HL-60/S4 treated with retinoic acid at 250 ng/mL for 4 days and 3 days (cell line): ENCODE measurements around the gene SERPINC1.
"Not testable (repeated sequence)": the region's sequence is repeated elsewhere in the genome, so short reads cannot be mapped to it uniquely, and the experiment has no call there.

Experiments
- in situ Hi-C: fragments of 300-500 bp; cut with MboI; formaldehyde crosslinking; loops from 2 replicates; pipeline ENCODE4 v1.7.0; 2022; ENCODE audit warnings: low sequenced_read_pairs

The SERPINC1 gene

DNA sequence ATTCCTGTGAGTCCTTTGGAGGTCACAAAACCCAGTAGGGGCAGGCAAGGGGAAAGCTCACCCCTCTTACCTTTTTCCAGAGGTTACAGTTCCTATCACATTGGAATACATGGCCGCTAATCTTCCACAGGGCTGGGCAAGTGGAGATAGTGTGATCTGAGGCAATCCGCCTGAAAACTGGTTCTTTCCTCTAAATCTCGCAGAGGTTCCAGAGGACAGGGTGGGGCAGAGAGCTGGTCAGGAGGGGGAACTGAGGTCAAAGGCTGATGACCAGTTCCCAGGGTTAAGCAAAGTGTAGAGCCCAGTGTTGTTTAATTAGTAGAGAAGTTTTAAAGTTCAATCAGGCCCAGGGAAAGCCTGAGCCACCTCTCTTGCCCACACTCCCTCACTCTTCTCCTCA lies at the start of gene SERPINC1:
TSS of gene SERPINC1 (minus strand) at position 179 of the 400 bp plus-strand sequence. CDS start at position 111, 68 bp downstream.
- in situ Hi-C loops, result no loop called here

GRCh38 chr1:173965896-173966295 lies 48.8 kb upstream of the SERPINC1 start:
- in situ Hi-C loops, result not testable (repeated sequence)

DNA sequence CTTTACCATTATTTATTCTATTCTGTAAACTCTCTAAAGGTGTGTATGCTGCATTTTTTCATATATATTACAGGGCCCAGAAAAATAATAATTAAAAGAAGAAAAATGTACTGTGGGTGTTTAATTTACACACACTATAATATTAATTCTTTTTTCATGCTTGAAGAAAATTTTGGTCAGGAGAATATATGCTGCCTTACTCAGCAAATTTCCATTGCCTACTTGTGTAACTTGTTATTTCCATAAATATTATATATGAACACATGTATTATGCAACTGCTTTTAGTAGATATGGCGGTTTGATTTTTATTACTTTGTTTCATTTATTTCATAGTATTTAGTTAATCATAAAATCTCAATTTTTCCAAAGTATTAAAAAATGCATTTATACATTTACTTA lies 46.4 kb upstream of the SERPINC1 start:
- in situ Hi-C loops, result no loop called here

GRCh38 chr1:173960625-173961024 lies 43.5 kb upstream of the SERPINC1 start:
- in situ Hi-C loops, result no loop called here

GRCh38 chr1:173954179-173954578 lies 37.1 kb upstream of the SERPINC1 start:
- in situ Hi-C loops, result no loop called here

DNA sequence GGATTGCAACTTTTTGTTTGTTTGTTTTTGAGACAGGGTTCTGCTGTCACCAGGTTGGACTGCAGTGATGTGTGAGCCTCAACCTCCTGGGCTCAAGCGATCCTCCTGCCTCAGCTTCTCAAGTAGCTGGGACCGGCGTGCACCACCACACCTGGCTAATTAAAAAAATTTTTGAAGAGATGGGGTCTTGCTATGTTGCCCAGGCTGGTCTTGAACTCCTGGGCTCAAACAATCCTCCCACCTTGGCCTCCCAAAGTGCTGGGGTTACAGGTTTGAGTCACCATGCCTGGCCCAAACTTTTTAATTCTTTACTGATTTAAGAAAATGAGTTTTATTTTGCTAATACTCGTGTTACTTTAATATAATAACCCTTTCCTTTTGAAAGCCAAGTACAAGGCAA lies 31.5 kb upstream of the SERPINC1 start:
- in situ Hi-C loops, result no loop called here

- in situ Hi-C loops, result no loop called here
Observed at GRCh38 chr1:173946380-173946921, 29.3 kb upstream of the SERPINC1 start.

DNA sequence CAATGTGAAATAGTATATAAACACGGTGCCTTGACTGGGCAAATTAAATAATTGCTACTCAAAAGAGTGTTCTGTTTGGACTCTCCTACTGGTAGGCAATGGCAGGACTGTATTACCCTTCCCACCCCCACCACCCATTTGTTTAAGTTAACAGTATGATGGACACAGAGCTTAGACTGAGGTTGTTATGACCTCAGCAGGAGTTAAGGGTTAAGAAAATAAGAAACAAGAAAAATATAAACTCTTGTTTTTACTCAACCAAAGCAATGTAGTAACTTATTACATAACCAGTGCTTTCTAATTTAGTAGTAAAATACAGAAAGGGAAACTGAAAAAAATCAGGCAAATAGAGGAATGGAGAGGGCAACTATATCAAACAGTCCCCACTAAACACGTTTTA lies 19.9 kb upstream of the SERPINC1 start:
- in situ Hi-C loops, result no loop called here

GRCh38 chr1:173934440-173934839 lies 17.3 kb upstream of the SERPINC1 start:
- in situ Hi-C loops, result no loop called here

- in situ Hi-C loops, result not testable (repeated sequence)
Observed at GRCh38 chr1:173930541-173930940, 13.4 kb upstream of the SERPINC1 start.

GRCh38 chr1:173925306-173926242 lies 8.4 kb upstream of the SERPINC1 start:
- in situ Hi-C loops, result no loop called here

DNA sequence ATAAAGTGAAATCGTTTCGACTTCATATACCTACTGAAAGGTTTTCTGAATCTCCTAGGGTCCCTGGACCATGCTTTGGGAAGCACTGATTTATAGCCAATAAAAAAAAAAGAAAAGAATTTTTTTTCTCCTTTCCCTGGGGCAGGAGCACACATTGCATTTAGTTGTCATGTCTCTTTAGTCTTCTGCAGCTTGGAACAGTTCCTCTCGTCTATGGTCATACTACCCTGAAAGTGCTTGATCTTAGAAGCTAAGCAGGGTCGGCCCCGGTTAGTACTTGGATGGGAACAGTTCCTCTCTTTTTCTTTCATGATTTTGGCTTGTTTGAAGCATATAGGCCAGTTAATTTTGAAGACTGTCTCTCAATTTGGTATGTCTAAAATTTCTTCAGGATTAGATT lies 3.7 kb upstream of the SERPINC1 start:
- in situ Hi-C loops, result no loop called here

GRCh38 chr1:173917635-173918493 lies 737 bp upstream of the SERPINC1 start:
- in situ Hi-C loops, result no loop called here

GRCh38 chr1:173916667-173917066 lies 460 bp downstream of the SERPINC1 start:
- in situ Hi-C loops, result no loop called here

GRCh38 chr1:173915596-173915995 lies 1.5 kb downstream of the SERPINC1 start:
- in situ Hi-C loops, result no loop called here

DNA sequence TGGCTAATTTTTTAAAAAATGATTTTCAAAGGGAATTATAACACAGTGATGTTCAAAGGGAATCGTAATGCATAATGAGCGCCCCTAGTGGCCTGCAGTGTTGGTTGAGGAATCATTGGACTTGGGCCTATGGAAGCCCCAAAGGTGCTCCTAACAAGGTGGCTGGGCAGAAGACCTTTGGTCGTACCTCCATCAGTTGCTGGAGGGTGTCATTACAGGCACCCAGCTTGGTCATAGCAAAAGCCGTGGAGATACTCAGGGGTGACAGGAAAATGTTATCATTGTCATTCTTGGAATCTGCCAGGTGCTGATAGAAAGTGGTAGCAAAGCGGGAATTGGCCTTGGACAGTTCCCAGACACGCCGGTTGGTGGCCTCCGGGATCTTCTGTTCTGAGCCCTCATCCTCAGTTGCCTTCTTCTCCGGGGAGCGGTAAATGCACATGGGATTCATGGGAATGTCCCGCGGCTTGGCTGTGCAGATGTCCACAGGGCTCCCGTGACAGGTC lies 2.7 kb downstream of the SERPINC1 start:
- in situ Hi-C loops, result no loop called here

- in situ Hi-C loops, result no loop called here
Observed at GRCh38 chr1:173913111-173913510, 4.0 kb downstream of the SERPINC1 start.

DNA sequence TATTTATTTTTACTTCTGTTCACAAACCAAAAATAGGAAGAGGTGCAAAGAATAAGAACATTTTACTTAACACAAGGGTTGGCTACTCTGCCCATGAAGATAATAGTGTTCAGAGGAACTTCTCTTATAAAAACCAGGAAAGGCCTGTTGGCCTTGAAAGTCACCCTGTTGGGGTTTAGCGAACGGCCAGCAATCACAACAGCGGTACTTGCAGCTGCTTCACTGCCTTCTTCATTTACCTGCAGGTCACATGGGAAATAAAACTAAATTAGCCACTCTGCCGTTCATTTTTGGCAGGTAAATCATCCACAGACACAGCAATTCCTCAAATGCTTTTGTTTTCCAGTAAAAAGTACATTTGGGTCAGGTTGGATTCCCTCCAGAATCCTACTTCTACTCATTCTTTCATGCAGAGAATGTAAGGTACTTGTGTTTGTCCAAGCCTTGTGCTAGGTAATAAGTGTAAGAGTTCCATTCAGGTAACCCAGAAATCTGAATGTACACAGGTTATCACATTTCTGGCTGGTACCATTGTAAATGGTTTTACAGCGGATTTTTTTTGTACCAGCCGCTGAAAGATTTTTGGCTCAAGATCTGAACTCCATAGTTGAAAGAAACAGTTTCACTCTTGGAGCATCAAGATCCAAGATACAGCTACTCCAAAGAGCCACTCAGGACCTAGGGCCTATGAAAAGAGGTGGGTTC lies 13.1 kb downstream of the SERPINC1 start:
- in situ Hi-C loops, result no loop called here

DNA sequence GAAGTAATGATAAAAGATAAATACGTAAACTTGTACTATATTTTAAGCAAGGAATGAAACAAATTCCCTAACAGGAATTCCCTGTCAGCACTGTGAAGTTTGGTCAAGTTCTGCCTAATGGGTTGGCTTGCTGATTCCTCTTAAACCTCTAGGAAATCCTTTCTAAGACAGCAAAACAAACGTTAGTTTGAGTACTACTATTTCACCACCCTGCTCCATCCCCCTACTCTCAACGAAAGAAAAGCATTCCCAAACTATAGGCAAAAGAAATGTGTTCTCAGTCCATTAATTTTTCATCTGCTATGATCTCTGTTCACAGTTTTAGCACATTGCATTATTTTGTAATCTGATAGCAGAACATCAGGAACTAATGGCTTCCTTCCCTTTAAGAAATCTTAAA lies 16.1 kb downstream of the SERPINC1 start:
- in situ Hi-C loops, result no loop called here

DNA sequence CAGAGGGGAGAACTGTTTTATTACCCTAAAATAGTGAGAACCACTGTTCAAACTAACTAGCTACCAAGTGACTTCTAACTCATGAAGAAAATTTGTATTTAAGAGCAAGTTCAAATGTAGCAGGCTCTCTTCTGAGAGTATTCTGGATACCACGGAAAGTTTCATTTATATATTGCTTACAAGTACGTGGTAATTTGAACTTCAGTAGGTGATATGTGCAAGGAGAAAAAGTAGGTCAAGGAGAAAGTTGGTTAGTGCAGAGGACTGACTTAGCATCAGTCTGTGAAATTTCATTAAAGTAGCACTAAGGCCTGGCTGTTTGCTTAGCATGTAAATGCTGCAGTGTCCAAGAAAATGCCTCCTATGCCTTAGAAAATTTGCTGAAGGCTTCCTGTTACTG lies 16.7 kb downstream of the SERPINC1 start:
- in situ Hi-C loops, result no loop called here

DNA sequence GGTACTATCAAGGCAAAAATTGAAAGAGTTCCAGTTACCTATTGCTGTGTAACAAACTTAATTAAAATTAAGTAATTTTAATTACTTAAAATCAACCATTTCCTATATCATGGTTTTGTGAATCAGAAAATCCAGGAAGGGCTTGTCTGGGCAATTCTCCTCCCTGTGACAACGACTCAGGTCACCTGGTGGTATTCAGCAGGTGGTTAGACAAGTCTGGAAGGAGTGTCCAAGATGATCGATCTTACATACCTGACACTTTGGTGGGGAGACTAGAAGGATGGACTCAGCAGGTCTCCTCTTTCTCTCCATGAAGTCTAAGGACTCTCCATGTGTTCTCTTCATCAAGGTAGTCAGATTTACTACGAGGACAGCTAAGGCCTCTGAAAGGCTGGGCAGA lies 22.9 kb downstream of the SERPINC1 start:
- in situ Hi-C loops, result no loop called here
